ENCODE results near the gene ESYT2.

Gene ESYT2

DNA sequence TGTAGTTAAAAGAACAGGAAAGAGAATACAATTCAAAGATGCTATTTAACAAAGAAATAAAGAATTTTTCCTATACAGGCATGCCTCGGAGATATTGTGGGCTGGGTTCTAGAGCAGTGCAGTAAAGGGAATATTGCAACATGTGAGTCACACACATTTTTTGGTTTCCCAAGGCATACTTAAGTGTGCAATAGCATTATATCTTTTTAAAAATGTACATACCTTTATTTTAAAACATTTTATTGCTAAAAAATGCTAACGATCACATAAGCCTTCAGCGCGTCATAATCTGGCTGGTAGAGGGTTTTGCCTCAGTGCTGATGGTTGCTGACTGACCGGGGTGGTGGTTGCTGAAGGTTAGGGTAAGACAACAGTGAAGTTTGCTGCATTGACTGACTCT lies 54.4 kb downstream of the ESYT2 start:
- Histone ChIP-seq H3K27me3 (replicated peaks; ENCODE audit: control insufficient read depth, insufficient read depth, low read length, poor library complexity, severe bottlenecking) (no peaks in the 10 kb centered on the region), H3K36me3 (ENCODE audit: control insufficient read depth, insufficient read depth, low read length) (peaks cover 17% of the 10 kb centered on the region), H3K4me1 (ENCODE audit: control insufficient read depth, insufficient read depth, low read length, poor library complexity, severe bottlenecking) (peaks cover 11% of the 10 kb centered on the region), H3K9me3 (ENCODE audit: control insufficient read depth, low read length) (no peaks in the 10 kb centered on the region), H3K27ac (ENCODE audit: insufficient read depth, low read length, poor library complexity, severe bottlenecking) (no peak overlapping the region), H3K4me3 (ENCODE audit: insufficient read depth, low read depth, low read length, poor library complexity, severe bottlenecking) (no peak overlapping the region)
- DNase-seq = no peak

DNA sequence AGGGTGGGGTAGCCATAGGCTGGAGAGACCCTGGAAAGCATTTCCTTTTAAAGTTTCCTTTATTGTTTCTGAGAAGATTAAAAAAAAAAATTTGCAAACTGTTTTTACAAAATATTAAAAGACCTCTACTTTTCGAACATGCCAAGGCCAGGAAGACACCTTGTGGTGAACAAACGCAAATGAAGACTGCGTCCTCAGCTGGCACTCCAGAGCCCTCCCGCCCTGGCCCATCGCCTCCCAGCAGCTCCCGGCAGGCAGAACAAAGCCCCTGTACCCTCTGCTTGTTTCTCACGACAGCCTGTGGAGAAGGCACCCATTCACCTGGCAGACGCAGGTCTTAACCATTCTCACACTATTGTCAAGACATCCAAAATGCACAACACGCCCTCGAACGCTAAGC lies 56.4 kb downstream of the ESYT2 start:
- H3K27me3 ChIP-seq (replicated peaks; ENCODE audit: control insufficient read depth, insufficient read depth, low read length, poor library complexity, severe bottlenecking) = no peaks in the 10 kb centered on the region
- no peak overlapping the region for H3K27ac ChIP-seq (ENCODE audit: insufficient read depth, low read length, poor library complexity, severe bottlenecking)
- no peaks in the 10 kb centered on the region for H3K9me3 ChIP-seq (ENCODE audit: control insufficient read depth, low read length)
- peaks cover 4% of the 10 kb centered on the region for H3K4me1 ChIP-seq (ENCODE audit: control insufficient read depth, insufficient read depth, low read length, poor library complexity, severe bottlenecking)
- H3K4me3 ChIP-seq (ENCODE audit: insufficient read depth, low read depth, low read length, poor library complexity, severe bottlenecking) = no peak overlapping the region
- H3K36me3 ChIP-seq (ENCODE audit: control insufficient read depth, insufficient read depth, low read length) = peaks cover 24% of the 10 kb centered on the region
- DNase-seq = no peak

- Histone ChIP-seq H3K36me3 (ENCODE audit: control insufficient read depth, insufficient read depth, low read length) (peaks cover 37% of the 10 kb centered on the region), H3K27me3 (replicated peaks; ENCODE audit: control insufficient read depth, insufficient read depth, low read length, poor library complexity, severe bottlenecking) (no peaks in the 10 kb centered on the region), H3K9me3 (ENCODE audit: control insufficient read depth, low read length) (no peaks in the 10 kb centered on the region), H3K4me1 (ENCODE audit: control insufficient read depth, insufficient read depth, low read length, poor library complexity, severe bottlenecking) (peaks cover 3% of the 10 kb centered on the region), H3K27ac (ENCODE audit: insufficient read depth, low read length, poor library complexity, severe bottlenecking) (no peak overlapping the region), H3K4me3 (ENCODE audit: insufficient read depth, low read depth, low read length, poor library complexity, severe bottlenecking) (no peak overlapping the region)
- DNase-seq = no peak
Observed at GRCh38 chr7:158771213-158771834, 58.0 kb downstream of the ESYT2 start.

DNA sequence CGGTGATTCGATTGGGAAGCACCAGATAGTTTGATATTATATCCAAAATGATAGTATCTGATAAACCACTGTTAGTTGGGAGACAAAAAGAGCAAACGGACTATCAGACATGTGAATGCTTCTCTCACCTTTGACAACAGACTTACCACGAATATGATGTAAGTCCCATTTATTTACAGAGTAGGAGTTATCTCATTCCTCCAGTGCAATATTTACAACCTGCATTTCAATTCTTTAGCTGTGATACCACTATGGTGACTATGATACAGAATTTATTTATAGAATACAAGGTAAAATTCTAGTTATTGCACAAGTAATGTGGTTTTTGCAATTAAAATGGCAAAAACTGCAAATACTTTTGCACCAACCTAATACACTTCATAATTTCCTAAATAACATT lies 61.6 kb downstream of the ESYT2 start:
- Histone ChIP-seq H3K27ac (ENCODE audit: insufficient read depth, low read length, poor library complexity, severe bottlenecking) (no peak overlapping the region), H3K36me3 (ENCODE audit: control insufficient read depth, insufficient read depth, low read length) (peaks cover 53% of the 10 kb centered on the region), H3K4me3 (ENCODE audit: insufficient read depth, low read depth, low read length, poor library complexity, severe bottlenecking) (no peak overlapping the region), H3K27me3 (replicated peaks; ENCODE audit: control insufficient read depth, insufficient read depth, low read length, poor library complexity, severe bottlenecking) (no peaks in the 10 kb centered on the region), H3K4me1 (ENCODE audit: control insufficient read depth, insufficient read depth, low read length, poor library complexity, severe bottlenecking) (peaks cover 3% of the 10 kb centered on the region), H3K9me3 (ENCODE audit: control insufficient read depth, low read length) (no peaks in the 10 kb centered on the region)
- no peak for DNase-seq

- no peak overlapping the region for H3K27ac ChIP-seq (ENCODE audit: insufficient read depth, low read length, poor library complexity, severe bottlenecking)
- H3K36me3 ChIP-seq (ENCODE audit: control insufficient read depth, insufficient read depth, low read length) = peaks cover 53% of the 10 kb centered on the region
- no peak for DNase-seq
- H3K9me3 ChIP-seq (ENCODE audit: control insufficient read depth, low read length) = no peaks in the 10 kb centered on the region
- H3K4me3 ChIP-seq (ENCODE audit: insufficient read depth, low read depth, low read length, poor library complexity, severe bottlenecking) = no peak overlapping the region
- peaks cover 3% of the 10 kb centered on the region for H3K4me1 ChIP-seq (ENCODE audit: control insufficient read depth, insufficient read depth, low read length, poor library complexity, severe bottlenecking)
- H3K27me3 ChIP-seq (replicated peaks; ENCODE audit: control insufficient read depth, insufficient read depth, low read length, poor library complexity, severe bottlenecking) = no peaks in the 10 kb centered on the region
Observed at GRCh38 chr7:158766570-158767281, 62.6 kb downstream of the ESYT2 start.

GRCh38 chr7:158765020-158765419 lies 64.3 kb downstream of the ESYT2 start:
- Histone ChIP-seq H3K9me3 (ENCODE audit: control insufficient read depth, low read length) (no peaks in the 10 kb centered on the region), H3K27me3 (replicated peaks; ENCODE audit: control insufficient read depth, insufficient read depth, low read length, poor library complexity, severe bottlenecking) (no peaks in the 10 kb centered on the region), H3K36me3 (ENCODE audit: control insufficient read depth, insufficient read depth, low read length) (peaks cover 54% of the 10 kb centered on the region), H3K27ac (ENCODE audit: insufficient read depth, low read length, poor library complexity, severe bottlenecking) (no peak overlapping the region), H3K4me1 (ENCODE audit: control insufficient read depth, insufficient read depth, low read length, poor library complexity, severe bottlenecking) (peaks cover 3% of the 10 kb centered on the region), H3K4me3 (ENCODE audit: insufficient read depth, low read depth, low read length, poor library complexity, severe bottlenecking) (no peak overlapping the region)
- no peak for DNase-seq

DNA sequence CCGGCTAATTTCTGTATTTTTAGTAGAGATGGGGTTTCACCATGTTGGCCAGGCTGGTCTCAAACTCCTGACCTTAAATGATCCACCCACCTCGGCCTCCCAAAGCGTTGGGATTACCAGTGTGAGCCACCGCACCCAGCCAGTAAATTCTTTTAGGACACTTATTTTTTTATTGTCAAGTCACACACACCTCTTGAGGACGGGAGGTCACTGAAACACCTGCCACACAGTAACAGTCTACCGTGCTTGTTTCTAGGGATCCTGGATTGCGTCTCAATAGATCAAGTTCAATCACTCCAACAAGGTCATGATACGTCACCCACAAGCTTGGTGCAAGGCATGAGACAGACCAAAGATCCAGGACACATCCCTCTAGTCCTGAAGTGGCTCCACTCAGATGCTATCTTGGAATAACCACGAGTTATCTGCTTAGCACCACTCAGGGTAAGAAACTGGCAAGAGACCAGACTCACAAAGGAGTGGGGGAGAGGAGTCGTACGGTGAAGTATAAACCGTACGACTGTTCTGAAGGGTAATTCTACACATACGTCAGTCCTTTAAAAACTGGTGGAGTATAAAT lies 65.8 kb downstream of the ESYT2 start:
- Histone ChIP-seq H3K36me3 (ENCODE audit: control insufficient read depth, insufficient read depth, low read length) (peaks cover 61% of the 10 kb centered on the region), H3K9me3 (ENCODE audit: control insufficient read depth, low read length) (no peaks in the 10 kb centered on the region), H3K27me3 (replicated peaks; ENCODE audit: control insufficient read depth, insufficient read depth, low read length, poor library complexity, severe bottlenecking) (no peaks in the 10 kb centered on the region), H3K4me1 (ENCODE audit: control insufficient read depth, insufficient read depth, low read length, poor library complexity, severe bottlenecking) (no peaks in the 10 kb centered on the region), H3K27ac (ENCODE audit: insufficient read depth, low read length, poor library complexity, severe bottlenecking) (no peak overlapping the region), H3K4me3 (ENCODE audit: insufficient read depth, low read depth, low read length, poor library complexity, severe bottlenecking) (no peak overlapping the region)
- DNase-seq = no peak

- peaks cover 61% of the 10 kb centered on the region for H3K36me3 ChIP-seq (ENCODE audit: control insufficient read depth, insufficient read depth, low read length)
- no peak for DNase-seq
- H3K9me3 ChIP-seq (ENCODE audit: control insufficient read depth, low read length) = no peaks in the 10 kb centered on the region
- H3K27ac ChIP-seq (ENCODE audit: insufficient read depth, low read length, poor library complexity, severe bottlenecking) = no peak overlapping the region
- H3K27me3 ChIP-seq (replicated peaks; ENCODE audit: control insufficient read depth, insufficient read depth, low read length, poor library complexity, severe bottlenecking) = no peaks in the 10 kb centered on the region
- no peak overlapping the region for H3K4me3 ChIP-seq (ENCODE audit: insufficient read depth, low read depth, low read length, poor library complexity, severe bottlenecking)
- no peaks in the 10 kb centered on the region for H3K4me1 ChIP-seq (ENCODE audit: control insufficient read depth, insufficient read depth, low read length, poor library complexity, severe bottlenecking)
Observed at GRCh38 chr7:158761945-158762344, 67.4 kb downstream of the ESYT2 start.

DNA sequence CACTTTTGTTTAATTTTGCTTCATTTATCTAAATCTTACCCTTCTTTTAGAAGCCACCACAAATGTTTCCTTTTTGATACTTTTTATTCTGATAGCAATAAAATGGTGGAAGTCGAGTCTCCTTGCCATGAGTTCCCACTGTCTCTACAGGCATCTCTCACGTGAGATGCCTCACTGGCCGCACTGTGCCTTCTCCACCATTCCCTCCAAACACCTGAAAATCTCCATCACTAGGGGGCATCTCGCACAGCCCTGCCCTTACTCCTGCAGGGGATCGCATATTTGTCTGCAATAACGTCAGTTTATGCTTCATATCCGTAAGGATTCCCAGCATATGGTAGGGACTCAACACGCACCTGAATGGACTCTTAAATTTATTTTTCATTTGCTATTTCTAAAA lies 68.4 kb downstream of the ESYT2 start:
- no peaks in the 10 kb centered on the region for H3K4me1 ChIP-seq (ENCODE audit: control insufficient read depth, insufficient read depth, low read length, poor library complexity, severe bottlenecking)
- no peak for DNase-seq
- no peak overlapping the region for H3K4me3 ChIP-seq (ENCODE audit: insufficient read depth, low read depth, low read length, poor library complexity, severe bottlenecking)
- H3K36me3 ChIP-seq (ENCODE audit: control insufficient read depth, insufficient read depth, low read length) = peaks cover 57% of the 10 kb centered on the region
- H3K27ac ChIP-seq (ENCODE audit: insufficient read depth, low read length, poor library complexity, severe bottlenecking) = no peak overlapping the region
- H3K9me3 ChIP-seq (ENCODE audit: control insufficient read depth, low read length) = no peaks in the 10 kb centered on the region
- no peaks in the 10 kb centered on the region for H3K27me3 ChIP-seq (replicated peaks; ENCODE audit: control insufficient read depth, insufficient read depth, low read length, poor library complexity, severe bottlenecking)

GRCh38 chr7:158760445-158760764 lies 68.9 kb downstream of the ESYT2 start:
- Histone ChIP-seq H3K27ac (ENCODE audit: insufficient read depth, low read length, poor library complexity, severe bottlenecking) (no peak overlapping the region), H3K4me1 (ENCODE audit: control insufficient read depth, insufficient read depth, low read length, poor library complexity, severe bottlenecking) (no peaks in the 10 kb centered on the region), H3K9me3 (ENCODE audit: control insufficient read depth, low read length) (no peaks in the 10 kb centered on the region), H3K36me3 (ENCODE audit: control insufficient read depth, insufficient read depth, low read length) (peaks cover 60% of the 10 kb centered on the region), H3K27me3 (replicated peaks; ENCODE audit: control insufficient read depth, insufficient read depth, low read length, poor library complexity, severe bottlenecking) (no peaks in the 10 kb centered on the region), H3K4me3 (ENCODE audit: insufficient read depth, low read depth, low read length, poor library complexity, severe bottlenecking) (no peak overlapping the region)
- no peak for DNase-seq
